Measurements from ENCODE around the gene SOX6.

SOX6 gene

GRCh38 chr11:15938983-15939382, 417.4 kb downstream of the SOX6 start:
- no peak overlapping the region for H3K4me2 ChIP-seq
- H3K36me3 ChIP-seq: no peaks in the 10 kb centered on the region
- H3K9ac ChIP-seq: no peak overlapping the region
- peaks cover 9% of the 10 kb centered on the region for H3K9me3 ChIP-seq
- H3K27ac ChIP-seq: no peak overlapping the region
- no peaks in the 10 kb centered on the region for H3K4me1 ChIP-seq
- H3K4me3 ChIP-seq: no peak overlapping the region
- H3K27me3 ChIP-seq: no peaks in the 10 kb centered on the region
- TF ChIP-seq Cebpa-rat (IDR thresholded peaks at IDR 0.05): no peak
- no peaks in the 10 kb centered on the region for H4K20me1 ChIP-seq

DNA sequence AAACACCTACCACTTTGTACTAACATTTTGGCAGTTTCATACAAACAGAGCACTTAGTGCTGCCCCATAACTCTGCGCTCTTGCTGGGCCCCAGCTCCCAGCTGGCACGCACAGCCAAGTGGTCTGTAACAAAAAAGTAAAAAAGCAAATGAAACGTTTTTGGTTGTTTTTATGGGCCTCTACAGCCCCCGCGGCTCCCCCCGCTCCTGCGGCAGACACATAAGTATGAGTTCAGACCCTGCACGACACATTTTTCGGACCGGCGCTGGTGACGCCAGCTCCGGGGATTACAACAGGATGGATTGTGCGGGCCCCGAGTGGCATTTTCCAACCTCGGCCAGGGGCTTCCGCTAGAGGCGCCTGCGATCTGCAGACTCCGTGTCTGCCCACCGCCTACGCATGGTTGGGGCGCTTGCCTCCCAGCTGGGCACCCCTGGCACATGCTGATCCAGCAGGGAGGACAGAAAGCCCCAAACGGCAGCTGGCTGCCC, 418.2 kb downstream of the SOX6 start:
- H3K27ac ChIP-seq: no peak overlapping the region
- no peaks in the 10 kb centered on the region for H4K20me1 ChIP-seq
- H3K9me3 ChIP-seq: peaks cover 9% of the 10 kb centered on the region
- no peaks in the 10 kb centered on the region for H3K27me3 ChIP-seq
- H3K4me2 ChIP-seq: no peak overlapping the region
- H3K9ac ChIP-seq: no peak overlapping the region
- no peaks in the 10 kb centered on the region for H3K36me3 ChIP-seq
- no peaks in the 10 kb centered on the region for H3K4me1 ChIP-seq
- H3K4me3 ChIP-seq: no peak overlapping the region
- TF ChIP-seq Cebpa-rat (IDR thresholded peaks at IDR 0.05): no peak

DNA sequence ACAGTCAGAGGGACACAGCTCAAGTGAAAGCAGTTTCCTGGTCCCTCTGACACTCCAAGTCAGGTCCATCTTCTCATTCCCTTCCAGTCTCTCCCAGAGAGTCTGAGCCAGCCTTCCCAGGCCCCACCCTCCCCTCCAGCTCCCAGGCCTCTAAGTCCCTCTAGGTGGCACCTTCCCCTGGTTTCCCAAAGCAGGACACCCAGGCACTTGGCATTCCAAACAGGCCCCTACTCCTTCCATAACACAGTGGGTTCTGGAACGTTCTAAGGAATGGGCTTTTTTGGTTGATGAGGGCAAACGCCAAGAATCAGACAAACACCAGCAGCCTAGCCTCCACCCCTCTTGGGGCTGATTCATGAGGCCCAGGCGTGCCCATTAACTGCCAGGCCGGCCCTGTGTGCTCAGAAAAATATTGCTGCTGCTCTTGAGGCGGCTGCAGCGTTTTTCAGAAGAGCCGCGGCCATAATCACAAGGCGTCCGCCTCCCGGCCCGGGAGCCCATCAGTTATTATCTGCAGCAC, 418.7 kb downstream of the SOX6 start:
- Histone ChIP-seq H4K20me1 (no peaks in the 10 kb centered on the region), H3K9me3 (peaks cover 9% of the 10 kb centered on the region), H3K27me3 (no peaks in the 10 kb centered on the region), H3K9ac (no peak overlapping the region), H3K4me2 (no peak overlapping the region), H3K36me3 (no peaks in the 10 kb centered on the region), H3K27ac (no peak overlapping the region), H3K4me1 (no peaks in the 10 kb centered on the region), H3K4me3 (no peak overlapping the region)
- TF ChIP-seq Cebpa-rat (IDR thresholded peaks at IDR 0.05): no peak

DNA sequence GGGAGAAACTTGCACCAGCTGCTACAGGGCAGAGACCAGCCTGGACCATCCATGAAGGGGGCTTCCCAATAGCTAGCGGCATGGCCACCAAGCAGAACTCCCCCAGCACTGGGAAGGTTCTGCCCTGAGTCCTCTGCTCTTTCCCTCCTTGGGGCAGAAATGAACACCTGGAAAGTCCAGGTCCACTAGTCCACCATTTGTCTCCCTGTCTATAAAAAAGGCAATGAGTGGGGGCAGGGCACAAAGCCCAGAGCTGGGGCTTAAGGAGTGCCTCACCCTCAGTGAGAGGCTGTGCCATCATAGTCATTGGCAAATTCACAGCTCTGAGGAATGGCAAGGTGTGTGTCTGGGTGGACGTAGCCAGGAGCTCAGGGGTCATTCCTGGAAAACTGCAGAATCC, 420.3 kb downstream of the SOX6 start:
- H3K9ac ChIP-seq: no peak overlapping the region
- H3K27me3 ChIP-seq: no peaks in the 10 kb centered on the region
- H3K9me3 ChIP-seq: peaks cover 4% of the 10 kb centered on the region
- no peak overlapping the region for H3K4me3 ChIP-seq
- no peak overlapping the region for H3K27ac ChIP-seq
- no peaks in the 10 kb centered on the region for H4K20me1 ChIP-seq
- H3K36me3 ChIP-seq: no peaks in the 10 kb centered on the region
- no peak for TF ChIP-seq Cebpa-rat (IDR thresholded peaks at IDR 0.05)
- H3K4me2 ChIP-seq: no peak overlapping the region
- H3K4me1 ChIP-seq: no peaks in the 10 kb centered on the region

GRCh38 chr11:15935373-15935772, 421.0 kb downstream of the SOX6 start:
- no peak for TF ChIP-seq Cebpa-rat (IDR thresholded peaks at IDR 0.05)
- Histone ChIP-seq H3K27me3 (no peaks in the 10 kb centered on the region), H3K4me2 (no peak overlapping the region)

DNA sequence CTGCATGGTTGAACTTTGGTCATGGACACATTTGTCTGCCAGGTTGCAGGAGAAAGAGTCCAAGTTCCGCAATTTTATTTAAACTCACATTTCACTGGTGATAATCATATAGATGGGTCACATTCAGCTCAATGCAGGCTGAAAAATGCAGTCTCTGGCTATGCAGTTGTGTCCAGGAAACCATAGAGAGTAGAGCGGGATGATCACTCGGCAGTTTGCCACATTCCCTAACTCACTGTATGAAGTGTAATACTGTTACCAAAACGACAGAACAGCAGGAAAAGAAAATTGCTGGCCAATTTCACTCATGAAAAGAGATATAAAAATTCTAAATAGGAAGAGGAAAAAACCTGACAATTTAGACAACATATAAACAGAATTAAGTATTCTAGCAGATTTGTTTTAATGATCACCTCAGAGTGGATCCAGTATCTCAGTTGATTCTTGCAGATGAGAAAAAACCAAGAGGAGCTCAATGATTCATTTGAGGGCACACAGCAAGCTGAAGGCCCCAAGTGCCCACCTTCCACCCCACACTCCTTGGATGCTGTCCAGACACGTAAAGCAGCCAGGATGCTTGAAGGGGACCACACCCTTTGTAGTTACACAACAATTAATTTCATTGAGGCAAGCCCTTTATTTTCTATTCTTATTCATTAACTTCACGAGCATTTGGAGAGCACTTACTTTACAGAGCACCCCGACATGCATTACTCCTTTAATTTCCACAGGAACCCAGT, 422.3 kb downstream of the SOX6 start:
- Histone ChIP-seq H3K9ac (no peak overlapping the region), H3K4me3 (no peak overlapping the region), H3K9me3 (no peaks in the 10 kb centered on the region; the same call in 1 of the 2 replicates), H3K27me3 (no peaks in the 10 kb centered on the region), H4K20me1 (no peaks in the 10 kb centered on the region), H3K4me2 (no peak overlapping the region), H3K36me3 (no peaks in the 10 kb centered on the region), H3K4me1 (no peaks in the 10 kb centered on the region), H3K27ac (no peak overlapping the region)
- TF ChIP-seq Cebpa-rat (IDR thresholded peaks at IDR 0.05): no peak

More at GRCh38 chr11:15935373-15935772, 421.0 kb downstream of the SOX6 start:
- H3K4me3 ChIP-seq: no peak overlapping the region
- H3K27ac ChIP-seq: no peak overlapping the region
- H3K4me1 ChIP-seq: no peaks in the 10 kb centered on the region
- no peak overlapping the region for H3K9ac ChIP-seq
- H3K9me3 ChIP-seq: no peaks in the 10 kb centered on the region; the same call in 1 of the 2 replicates
- H3K36me3 ChIP-seq: no peaks in the 10 kb centered on the region
- no peaks in the 10 kb centered on the region for H4K20me1 ChIP-seq

GRCh38 chr11:15932417-15932816, 423.9 kb downstream of the SOX6 start:
- no peak for TF ChIP-seq Cebpa-rat (IDR thresholded peaks at IDR 0.05)
- H3K27me3 ChIP-seq: no peaks in the 10 kb centered on the region
- H3K4me2 ChIP-seq: no peak overlapping the region
- H3K9ac ChIP-seq: no peak overlapping the region
- no peaks in the 10 kb centered on the region for H4K20me1 ChIP-seq
- no peaks in the 10 kb centered on the region for H3K36me3 ChIP-seq
- no peaks in the 10 kb centered on the region for H3K9me3 ChIP-seq
- H3K27ac ChIP-seq: no peak overlapping the region
- no peaks in the 10 kb centered on the region for H3K4me1 ChIP-seq
- H3K4me3 ChIP-seq: no peak overlapping the region

- Histone ChIP-seq H3K4me3 (no peak overlapping the region), H3K9ac (no peak overlapping the region), H3K4me2 (no peak overlapping the region), H4K20me1 (no peaks in the 10 kb centered on the region), H3K4me1 (no peaks in the 10 kb centered on the region), H3K36me3 (no peaks in the 10 kb centered on the region), H3K27ac (no peak overlapping the region), H3K9me3 (no peaks in the 10 kb centered on the region), H3K27me3 (no peaks in the 10 kb centered on the region)
- no peak for TF ChIP-seq Cebpa-rat (IDR thresholded peaks at IDR 0.05)
Measured at GRCh38 chr11:15931497-15931896, 424.8 kb downstream of the SOX6 start.

DNA sequence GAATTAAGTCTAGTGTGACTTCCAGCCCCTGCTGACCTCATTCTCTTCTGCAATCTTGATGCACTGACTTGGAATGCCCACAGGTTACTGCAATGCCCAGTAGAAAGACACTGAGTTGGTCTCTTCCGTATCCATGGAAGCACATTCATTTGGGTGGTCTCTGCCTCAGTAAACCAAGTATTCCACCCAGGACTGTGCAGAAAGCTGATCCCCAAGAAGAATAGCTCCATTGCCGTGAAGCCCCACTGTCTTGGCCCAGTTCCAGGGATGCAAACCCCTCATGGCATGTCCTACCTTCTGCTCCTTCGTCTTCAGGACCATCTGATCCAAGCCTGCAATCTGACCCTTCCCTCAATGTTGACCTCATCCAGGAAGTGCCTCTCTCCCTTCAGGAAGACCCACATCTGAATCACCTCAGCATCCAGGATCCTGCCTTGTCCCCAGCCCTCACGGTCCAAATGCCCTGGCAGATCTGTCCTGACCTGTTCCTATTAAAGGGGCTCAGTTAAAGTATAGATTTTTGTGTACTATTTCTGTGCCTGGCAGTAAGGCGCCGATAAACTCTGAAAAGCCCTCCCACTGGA, 425.8 kb downstream of the SOX6 start:
- H3K4me1 ChIP-seq: no peaks in the 10 kb centered on the region
- H3K9ac ChIP-seq: no peak overlapping the region
- no peak for TF ChIP-seq Cebpa-rat (IDR thresholded peaks at IDR 0.05)
- H3K4me3 ChIP-seq: no peak overlapping the region
- no peaks in the 10 kb centered on the region for H3K27me3 ChIP-seq
- H4K20me1 ChIP-seq: no peaks in the 10 kb centered on the region
- no peaks in the 10 kb centered on the region for H3K36me3 ChIP-seq
- H3K9me3 ChIP-seq: no peaks in the 10 kb centered on the region
- H3K4me2 ChIP-seq: no peak overlapping the region
- H3K27ac ChIP-seq: no peak overlapping the region

- no peak overlapping the region for H3K4me2 ChIP-seq
- no peak overlapping the region for H3K27ac ChIP-seq
- H3K36me3 ChIP-seq: no peaks in the 10 kb centered on the region
- no peaks in the 10 kb centered on the region for H3K9me3 ChIP-seq
- H4K20me1 ChIP-seq: no peaks in the 10 kb centered on the region
- peaks cover 4% of the 10 kb centered on the region; the same call in 1 of the 2 replicates for H3K4me1 ChIP-seq
- H3K4me3 ChIP-seq: no peak overlapping the region
- no peak overlapping the region for H3K9ac ChIP-seq
- TF ChIP-seq Cebpa-rat (IDR thresholded peaks at IDR 0.05): no peak
- H3K27me3 ChIP-seq: no peaks in the 10 kb centered on the region
Measured at GRCh38 chr11:15929371-15929901, 426.9 kb downstream of the SOX6 start.

Data from BLaER1 (cell line).